AG08395 (cell line): ENCODE data around the gene TMEM178B.

Experiments
- DNase-seq: peaks from one replicate; pipeline ENCODE4 v3.0.0; 2012; ENCODE audit warnings: mixed read lengths, low spot score

TMEM178B gene

DNA sequence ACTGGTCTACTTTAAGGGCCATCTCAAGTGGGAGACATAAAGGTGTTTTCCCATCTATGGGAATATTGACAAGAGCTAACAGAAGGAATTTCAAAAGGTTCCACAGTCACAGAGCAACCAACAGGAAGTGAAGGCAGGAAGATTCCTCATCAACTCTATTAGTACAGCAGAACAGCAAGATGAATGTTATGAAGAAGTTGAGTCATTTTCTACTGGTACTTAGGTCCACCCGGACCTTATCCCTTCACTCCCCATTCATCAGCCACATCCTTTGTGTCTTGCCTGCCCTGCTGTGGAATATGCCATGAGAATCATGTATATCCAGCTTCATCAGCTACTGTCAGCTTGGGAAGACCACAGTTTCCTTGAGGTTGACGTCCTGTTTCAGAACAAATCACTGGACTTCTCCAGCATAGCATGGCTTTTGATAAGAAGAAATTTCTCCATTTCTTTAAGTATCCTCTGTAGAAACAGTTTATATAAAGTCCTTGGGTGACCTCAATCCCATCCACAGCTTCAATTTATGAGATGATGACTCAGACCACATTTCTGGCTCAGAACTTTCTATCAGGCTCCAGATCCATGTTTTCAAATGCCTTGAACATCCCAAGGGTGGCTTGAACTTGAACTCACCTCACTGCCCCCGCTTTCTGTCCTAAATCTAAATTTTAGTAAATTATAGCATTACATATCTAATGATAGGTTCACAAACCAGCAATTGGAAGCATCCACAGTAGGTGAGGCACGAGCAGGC, 392.5 kb downstream of the TMEM178B start:
- no peak for DNase-seq

DNA sequence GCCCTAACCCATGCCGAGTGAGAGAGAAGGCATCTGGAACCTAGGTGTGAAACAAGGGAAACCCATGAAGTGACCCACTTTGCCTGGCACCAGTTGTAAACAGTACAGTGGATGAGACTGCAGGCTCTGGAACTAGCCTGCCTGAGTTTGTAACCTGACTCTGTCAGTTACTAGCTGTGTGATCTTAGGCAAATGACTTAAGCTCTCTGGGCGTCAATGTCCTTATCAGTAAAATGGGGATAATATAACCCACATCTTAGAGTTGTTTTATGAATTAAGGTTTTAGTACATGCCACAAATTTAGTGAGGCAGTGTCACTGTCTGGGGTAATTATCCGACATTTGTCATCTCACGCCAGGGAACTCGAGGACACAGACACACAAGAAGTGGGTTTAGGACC, 394.5 kb downstream of the TMEM178B start:
- DNase-seq, result no peak

DNA sequence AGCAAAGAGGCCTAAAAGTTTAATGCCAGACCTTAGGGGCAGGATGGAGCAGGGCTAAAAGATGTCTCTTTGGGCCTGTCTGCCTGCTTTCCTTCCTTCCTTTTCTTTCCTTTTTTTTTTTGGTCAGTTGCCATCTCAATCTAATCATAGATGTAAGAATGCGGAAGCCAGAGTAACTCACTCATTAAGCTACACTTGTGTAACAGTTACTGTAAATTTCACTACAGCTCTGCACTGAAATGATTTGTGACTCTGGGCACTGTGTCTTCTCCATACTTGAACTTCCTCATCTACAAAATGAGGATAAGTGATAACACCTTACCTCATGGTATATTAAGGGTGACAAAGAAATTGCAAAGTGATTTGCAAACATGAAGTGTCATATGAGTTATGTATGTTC, 401.8 kb downstream of the TMEM178B start:
- no peak for DNase-seq

DNA sequence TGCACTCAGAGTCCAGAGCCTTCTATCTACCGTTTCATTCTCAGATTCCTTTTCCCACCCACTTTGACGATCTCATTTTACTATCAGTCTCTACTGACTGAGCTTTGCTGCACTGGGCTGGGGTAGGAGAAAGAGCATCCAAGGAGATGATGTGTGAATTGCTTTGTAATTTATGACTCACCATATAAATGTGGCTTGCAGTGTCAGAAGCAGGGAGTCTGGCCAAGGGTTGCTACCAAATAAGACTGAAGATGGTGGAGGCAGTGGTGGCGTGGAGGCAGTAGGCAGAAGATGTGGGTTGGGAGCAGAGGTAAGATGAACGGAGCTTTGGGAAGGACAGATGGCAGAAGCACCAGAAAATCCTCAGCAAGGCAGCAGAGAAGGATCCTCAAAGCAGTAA, 404.0 kb downstream of the TMEM178B start:
- DNase-seq, result no peak

DNA sequence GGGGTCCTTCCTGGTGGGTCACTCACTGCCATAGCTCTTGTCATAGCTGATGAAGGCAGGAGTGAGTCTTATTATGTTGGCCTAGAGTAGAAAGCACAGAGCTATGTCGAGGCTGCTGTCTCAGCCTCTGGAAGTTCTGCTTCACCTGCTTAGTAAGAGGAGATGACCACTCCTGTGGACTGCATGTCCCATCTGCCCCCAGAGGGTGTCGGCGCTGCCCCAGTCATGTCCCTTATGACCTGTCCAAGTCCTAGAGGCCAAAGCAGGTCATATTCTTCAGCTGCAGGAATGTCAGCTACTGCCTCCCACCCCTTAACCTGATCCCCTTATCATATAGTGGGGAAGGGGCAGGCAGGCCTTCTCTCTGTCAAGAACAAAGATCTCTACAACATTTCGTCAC, 405.0 kb downstream of the TMEM178B start:
- DNase-seq, result no peak

DNA sequence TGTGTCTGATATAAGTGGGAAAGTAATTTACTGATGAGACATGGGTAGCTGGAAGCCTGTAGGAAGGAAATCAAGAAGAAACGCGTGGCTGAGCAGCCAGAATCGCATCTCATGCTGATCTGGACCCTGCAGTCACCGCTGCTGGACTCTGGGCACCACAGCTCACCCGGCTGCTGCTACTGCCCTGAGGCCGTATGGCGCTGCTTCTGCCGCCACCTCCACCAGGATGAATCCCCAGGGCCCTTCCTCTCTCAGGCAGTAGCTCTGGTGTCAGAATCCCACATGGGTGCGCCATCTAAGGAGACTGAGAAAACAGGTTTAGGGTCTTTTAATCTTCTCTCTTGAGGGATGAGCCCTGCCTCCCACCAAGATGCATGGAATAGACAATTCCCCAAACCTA, 407.1 kb downstream of the TMEM178B start:
- DNase-seq, result no peak

DNA sequence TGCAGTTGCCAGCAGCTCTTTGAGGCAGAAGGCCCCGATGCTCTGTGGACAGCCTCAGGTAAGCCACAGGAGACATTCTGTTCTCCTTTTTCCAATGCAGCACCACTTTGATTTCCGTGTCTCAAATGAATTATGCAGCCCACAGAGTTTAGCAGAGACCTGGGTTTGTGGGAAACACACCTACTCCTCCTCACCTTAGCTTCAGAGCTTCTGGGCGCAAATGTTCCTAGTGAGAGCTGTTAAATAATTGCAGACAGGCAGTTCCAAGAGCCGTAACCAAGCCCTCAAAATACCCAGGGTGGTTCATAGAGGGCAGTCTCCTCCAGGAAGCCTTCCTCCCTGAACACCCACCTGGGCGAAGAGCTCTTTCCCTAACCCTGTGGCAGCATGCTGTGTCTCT, 408.1 kb downstream of the TMEM178B start:
- no peak for DNase-seq

DNA sequence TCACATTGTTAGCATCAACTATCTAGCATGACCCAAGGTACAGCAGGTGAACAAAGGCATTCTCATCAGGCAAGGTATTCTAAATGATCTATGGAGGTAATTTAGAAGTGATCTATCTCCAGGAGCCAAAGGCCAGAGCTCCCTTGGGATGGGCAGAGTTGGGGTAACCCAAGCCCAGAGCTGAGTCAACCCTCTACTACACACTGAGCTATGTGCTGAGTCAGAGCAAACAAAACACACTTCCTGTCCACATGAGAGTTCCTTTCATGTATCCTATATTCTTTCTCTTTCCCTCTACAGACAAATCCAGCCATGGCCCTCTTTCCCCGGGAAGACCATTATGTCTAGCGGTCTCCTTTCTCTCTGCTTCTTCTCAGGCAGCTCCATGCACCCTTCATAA, 409.2 kb downstream of the TMEM178B start:
- no peak for DNase-seq

DNA sequence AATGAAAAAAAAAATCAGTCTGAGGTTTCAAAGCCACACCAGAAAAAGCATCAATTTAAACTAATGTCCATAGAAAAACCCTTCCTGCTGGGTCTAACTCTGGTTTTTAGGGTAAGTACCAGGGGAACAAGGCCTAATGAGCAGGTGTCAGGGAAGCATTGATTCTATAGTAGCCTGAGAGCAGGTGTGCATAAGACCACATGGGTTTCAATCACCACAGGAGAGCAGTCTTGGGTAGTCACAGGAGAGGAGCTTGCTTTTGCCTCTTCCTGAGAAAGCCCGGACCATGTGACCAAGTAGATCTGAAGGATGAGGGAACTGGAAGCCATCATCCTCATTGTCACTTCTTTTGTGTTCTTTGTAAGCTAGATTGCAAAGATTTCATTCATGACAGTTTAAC, 411.0 kb downstream of the TMEM178B start:
- DNase-seq, result no peak

DNA sequence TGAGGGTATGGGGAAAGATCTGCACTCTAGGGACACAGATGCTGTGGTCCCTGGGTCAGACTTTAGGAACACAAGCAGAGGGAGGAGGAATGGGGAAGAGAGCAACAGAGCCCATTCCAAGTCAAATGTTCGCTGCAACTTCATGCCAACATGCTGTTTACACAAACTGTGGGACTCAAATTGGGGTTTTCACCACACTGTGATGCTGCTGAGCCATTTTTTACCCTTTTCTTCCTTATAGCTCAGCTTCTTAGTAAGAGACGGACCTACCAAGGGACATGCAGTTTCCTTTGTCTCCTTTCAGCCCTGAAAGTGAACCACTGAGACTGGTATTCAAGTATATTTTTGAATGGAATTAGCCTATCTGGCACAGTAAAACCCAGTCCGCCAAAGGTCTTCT, 413.1 kb downstream of the TMEM178B start:
- DNase-seq, result no peak

DNA sequence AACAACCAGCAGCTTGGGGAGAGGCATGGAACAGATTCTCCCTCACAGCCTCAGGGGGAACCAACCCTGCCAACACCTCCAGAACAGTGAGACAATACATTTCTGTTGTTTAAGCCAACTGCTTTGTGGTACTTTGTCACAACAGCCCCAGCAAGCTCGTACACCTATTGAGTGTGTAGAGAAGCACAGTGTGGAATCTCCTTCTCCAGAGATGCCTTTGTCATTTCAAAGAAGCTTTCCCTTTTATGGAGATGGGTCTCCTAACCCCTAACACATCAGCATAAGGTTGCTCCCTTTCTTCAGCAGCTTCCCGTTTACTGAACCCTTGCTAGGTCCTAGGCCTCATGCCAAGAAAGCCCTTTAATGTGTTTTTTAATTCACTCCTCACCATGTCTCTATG, 416.6 kb downstream of the TMEM178B start:
- DNase-seq, result no peak

DNA sequence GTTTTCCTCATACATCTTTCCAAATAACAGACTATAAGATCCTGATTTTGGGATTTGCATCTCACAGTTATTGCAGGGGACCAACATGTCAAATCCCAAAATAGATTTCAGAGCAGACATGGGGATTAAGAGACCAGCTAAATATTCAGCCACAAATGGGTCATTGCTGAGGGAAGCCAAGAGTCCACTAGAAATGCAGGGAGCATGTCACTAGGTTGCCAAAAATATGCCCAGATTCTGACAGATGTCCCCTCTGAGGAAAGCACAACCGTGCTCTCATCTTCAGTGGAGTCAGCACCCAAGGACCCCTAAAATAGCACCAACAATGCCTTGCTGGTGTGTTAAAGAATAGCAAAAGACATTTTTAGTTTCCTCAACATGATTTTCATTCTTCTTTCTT, 421.2 kb downstream of the TMEM178B start:
- DNase-seq, result no peak

DNA sequence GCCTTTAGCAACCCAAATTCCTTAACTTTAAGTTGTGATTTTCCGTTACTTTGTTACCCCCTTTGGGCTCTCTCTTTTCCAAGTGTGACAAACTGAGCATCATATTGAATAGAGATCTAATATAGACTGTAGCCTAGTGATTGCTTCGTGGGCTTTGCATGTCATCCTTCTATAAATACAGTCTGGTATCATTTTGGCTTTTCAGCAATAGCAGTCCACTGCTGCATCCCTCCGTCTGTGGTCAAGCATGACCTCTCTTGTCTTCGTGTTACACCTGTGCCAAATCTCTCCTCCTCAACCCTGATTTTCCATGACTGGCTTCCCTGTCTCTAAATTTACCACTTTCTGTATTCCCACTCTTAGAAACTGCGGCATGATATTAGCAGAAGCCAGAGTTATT, 423.5 kb downstream of the TMEM178B start:
- no peak for DNase-seq

DNA sequence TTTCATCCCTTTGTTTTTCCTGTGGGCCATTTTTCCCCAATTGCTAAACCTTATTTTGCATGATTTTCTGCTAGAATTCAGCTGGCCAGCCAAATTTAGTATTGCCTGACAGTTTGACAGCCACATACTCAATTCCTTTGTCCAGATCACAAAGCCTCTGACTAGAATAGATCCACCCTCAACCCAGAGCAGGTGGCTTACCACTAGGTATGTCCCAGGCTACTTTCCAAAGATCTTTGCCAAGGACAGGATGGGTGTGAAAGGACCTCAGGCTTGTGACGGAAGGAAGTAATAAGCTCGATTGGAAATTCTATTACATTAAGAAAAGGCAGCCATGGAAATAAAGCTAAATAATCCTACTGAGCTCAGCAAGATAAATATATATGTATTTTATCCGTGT, 426.7 kb downstream of the TMEM178B start:
- no peak for DNase-seq

DNA sequence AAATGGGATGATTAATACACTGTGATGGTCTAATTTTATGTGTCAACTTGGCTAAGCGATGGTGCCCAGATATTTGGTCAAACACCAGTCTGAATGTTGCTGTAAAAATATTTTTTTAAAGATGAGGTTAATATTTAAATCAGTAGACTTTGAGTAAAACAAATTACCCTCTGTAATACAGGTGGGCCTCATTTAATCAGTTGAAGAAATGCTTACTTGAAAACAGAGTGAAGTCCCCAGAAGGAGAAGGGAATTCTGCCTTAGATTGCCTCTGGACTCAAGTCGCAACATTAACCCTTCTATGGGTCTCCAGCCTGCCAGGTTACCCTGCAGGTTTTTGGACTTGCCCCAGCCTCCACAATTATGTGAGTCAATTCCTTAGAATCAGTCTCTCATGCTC, 427.6 kb downstream of the TMEM178B start:
- no peak for DNase-seq

DNA sequence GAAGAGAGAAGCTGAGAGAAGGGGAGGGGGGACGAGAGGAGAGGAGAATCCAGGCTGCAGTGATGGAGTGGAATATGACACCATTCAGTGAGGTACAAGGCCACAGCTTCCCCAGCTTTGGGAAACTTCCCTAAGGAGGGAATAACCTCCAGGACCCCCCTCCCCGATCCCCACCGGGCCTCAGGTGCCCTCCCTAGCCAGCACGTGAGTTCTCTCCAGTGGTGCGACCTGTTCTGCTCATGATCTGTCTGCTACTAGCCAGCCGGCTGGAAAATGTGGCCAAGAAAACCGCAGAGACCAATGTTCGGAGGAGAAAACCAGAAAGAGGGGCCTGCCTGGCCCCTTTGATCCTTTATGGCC, 437.4 kb downstream of the TMEM178B start:
- DNase-seq, result no peak

DNA sequence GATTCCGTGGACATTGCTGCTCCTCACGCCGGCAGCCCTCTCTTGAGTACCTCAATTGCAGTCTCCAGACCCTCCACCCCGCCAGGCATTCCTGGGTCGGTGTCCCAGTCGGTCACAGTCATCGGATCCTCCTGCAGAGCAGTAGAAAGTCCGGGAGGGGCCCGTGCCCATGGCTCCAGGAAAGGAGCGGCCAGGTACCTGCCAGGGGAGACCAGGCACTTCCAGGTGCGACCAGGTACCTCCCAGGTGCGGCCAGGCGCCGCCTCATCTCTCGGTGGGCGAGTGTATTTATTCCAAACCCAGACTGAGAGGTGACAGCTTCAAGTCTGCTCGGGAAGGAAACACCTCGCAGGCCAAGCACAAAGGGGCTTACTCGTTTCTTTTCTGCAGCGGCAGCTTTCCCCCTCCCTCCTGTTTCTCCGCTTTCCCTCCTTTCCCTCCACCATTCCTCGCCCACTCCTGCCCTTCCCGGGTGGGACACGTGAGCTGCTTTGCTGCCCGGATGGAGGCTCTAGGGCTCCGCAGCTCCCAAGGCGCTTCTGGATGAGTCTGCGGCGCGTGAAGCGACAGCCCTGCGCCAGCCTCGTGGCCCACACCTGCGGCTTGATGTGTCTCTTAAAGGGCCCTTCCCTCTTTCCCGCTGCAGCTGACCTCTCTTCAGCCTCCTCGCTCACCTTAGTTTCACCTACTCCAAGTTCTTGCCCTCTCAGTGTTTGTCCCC, 438.0 kb downstream of the TMEM178B start:
- DNase-seq, result no peak

DNA sequence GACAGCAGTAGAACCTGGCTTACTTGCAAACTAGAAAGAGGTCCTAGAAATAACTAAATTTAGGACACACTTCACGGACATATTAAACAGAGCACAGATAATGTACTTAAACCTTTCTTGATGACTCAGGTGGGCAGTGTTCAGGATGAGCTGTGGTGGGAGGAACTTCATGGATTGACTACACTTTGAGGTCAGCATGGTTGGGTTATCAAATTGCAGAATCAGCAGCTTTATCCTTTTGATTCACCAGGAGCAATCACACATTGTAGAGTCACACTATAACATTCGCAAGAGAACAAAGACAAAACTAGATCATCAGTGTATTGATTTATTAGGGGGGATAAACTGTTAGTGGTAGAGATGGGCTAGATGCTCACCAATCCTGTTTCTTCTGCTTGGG, 438.7 kb downstream of the TMEM178B start:
- DNase-seq, result no peak

DNA sequence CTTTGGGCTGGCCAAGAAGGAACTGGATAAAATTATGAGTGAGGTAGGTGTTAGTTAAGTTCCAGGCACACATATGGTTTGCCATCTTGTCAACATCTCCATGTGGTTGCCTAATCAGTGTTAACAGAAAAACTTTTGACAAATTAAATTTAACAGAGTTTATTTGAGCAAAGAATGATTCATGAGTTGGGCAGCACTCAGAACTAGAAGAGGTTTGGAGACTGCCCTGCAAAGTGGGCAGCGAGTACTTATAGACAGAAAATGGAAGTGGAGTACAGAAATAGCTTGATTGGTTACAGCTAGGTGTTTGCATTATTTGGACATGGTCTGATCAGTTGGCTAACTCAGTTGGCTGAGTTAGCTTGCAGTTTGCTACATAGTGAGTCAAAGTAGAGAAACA, 439.9 kb downstream of the TMEM178B start:
- DNase-seq, result no peak

DNA sequence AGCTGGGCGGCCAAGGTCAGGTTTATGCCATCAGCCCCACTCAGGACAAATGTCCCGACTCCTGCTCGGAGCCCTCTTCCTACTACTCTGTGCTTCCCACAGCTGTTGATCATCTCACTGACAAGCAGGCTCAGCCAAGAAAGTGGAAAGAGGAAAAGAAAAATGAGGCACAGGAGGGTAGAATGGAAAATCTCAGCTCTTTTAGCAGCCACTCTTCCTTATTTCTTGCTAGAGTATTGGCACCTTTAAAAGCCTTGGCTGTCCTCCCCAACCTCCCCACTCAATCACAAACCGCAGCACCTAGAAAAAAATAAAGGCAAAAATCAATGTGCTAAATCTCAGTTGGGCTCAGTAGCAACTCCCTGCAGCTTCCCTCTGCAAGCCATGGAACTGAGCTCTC, 442.1 kb downstream of the TMEM178B start:
- DNase-seq, result no peak

DNA sequence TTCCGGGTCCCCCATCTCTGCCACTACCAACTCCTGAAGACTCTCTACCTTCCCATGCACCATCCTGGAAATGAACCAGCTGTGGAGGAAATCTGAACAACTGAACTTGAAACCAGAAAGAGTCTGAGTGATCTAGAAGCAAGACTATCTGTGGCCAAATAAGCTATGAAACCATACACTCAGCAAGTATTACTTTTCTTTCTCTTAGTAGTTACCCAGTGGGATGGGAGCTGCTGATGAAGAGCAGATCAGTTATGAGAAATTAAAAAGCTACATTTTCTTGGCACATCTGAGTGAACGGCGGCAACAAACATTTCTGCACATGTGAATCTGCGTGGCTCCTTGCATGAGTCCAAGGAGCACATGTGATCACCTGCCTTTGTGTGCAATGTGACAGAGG, 445.8 kb downstream of the TMEM178B start:
- DNase-seq, result no peak

DNA sequence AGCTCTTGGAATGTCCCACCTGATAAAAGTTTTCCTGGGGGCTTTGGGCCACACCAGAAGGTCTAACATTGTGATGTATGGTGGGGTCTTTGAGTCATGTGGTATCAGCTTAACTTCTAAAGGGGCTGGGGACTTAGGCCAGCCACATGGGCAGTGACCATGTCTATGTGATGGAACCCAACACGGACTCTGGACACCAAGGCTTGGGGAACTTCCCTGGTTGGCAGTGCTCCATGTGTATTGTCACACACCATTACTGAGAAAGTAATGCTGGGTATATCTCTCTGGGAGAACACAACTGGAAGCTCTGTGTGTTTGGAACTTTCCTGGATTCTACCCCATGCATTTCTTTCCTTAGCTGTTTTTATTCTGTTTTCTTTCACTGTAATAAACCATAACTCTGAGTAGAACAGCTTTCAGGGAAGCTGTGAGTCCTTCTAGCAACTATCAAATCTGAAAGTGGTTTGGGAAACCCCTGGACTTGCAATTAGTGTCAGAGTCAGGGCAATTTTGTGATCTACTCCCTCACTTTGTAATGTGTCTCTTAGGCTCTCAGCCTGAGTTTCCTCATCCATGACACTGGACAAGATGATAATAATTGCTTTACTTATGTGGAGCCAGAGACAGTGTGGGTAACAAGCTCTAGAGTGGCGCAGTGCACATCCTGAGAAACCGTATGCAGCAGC, 448.9 kb downstream of the TMEM178B start:
- DNase-seq, result no peak

DNA sequence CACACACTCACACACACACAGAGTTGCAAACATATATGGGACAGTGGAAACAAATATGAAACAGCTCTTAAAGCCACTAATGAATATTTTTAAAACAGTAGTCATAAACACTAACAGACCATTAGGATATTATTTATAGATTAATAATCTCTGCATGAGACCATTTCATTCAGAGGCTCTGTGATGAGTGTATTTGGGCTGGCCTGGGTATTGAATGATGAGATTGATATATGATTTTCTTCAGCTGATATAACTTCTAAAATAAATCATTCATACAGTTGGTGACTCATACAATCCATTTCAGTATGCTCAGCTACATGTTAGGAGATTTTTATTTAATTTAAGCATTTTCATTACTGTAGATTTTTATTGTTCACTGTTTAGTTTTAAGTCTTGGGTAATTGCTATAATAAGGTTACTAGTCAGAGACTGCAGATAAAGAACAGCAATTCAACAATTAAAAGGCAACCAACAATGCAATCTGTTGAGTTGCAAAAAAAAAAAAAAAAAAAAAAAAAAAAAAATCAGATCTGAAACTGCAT, 452.2 kb downstream of the TMEM178B start:
- DNase-seq, result no peak
